GM19372 (cell line): ENCODE measurements around the gene BCL2.

Experiments used
- ATAC-seq: cut with Tn5 transposase; IDR thresholded peaks from one replicate; pipeline ENCODE4 v1.9.1; 2021; ENCODE audit warnings: mild to moderate bottlenecking, low read depth, moderate library complexity; ENCODE audit not compliant: unreplicated experiment

The BCL2 gene

GRCh38 chr18:63290166-63290820, 29.3 kb downstream of the BCL2 start:
- ATAC-seq: no peak

GRCh38 chr18:63288311-63288710, 31.3 kb downstream of the BCL2 start:
- no peak for ATAC-seq

GRCh38 chr18:63287691-63288220, 31.8 kb downstream of the BCL2 start:
- no peak for ATAC-seq

- no peak for ATAC-seq
These were observed 32.6 kb downstream of the BCL2 start for GRCh38 chr18:63286926-63287325.

- peak; percentile 96 for ATAC-seq
These were observed 34.5 kb downstream of the BCL2 start for GRCh38 chr18:63284827-63285733.

GRCh38 chr18:63284173-63284799, 35.3 kb downstream of the BCL2 start:
- ATAC-seq: no peak

GRCh38 chr18:63283305-63284094, 36.1 kb downstream of the BCL2 start:
- ATAC-seq: no peak

GRCh38 chr18:63282793-63283192, 36.8 kb downstream of the BCL2 start:
- no peak for ATAC-seq

GRCh38 chr18:63273222-63273927, 46.2 kb downstream of the BCL2 start:
- no peak for ATAC-seq

GRCh38 chr18:63272638-63273037, 46.9 kb downstream of the BCL2 start:
- ATAC-seq: no peak

GRCh38 chr18:63271881-63272299, 47.7 kb downstream of the BCL2 start:
- no peak for ATAC-seq

- ATAC-seq: no peak
These were observed 48.4 kb downstream of the BCL2 start for GRCh38 chr18:63271148-63271547.

GRCh38 chr18:63267975-63268721, 51.4 kb downstream of the BCL2 start:
- peak; percentile 62 for ATAC-seq

- ATAC-seq: no peak
These were observed 52.4 kb downstream of the BCL2 start for GRCh38 chr18:63266888-63267790.

GRCh38 chr18:63265326-63265725, 54.2 kb downstream of the BCL2 start:
- ATAC-seq: no peak

- ATAC-seq: no peak
These were observed 54.7 kb downstream of the BCL2 start for GRCh38 chr18:63264871-63265270.

GRCh38 chr18:63263444-63263843, 56.1 kb downstream of the BCL2 start:
- ATAC-seq: no peak
